GM18511 (cell line): ENCODE results near the gene KCNJ6.
"Not testable (repeated sequence)": the region's sequence is repeated elsewhere in the genome, so short reads cannot be mapped to it uniquely, and the experiment has no call there.

Experiments used
- ATAC-seq: cut with Tn5 transposase; IDR thresholded peaks from one replicate; pipeline ENCODE4 v1.9.1; 2021; ENCODE audit warnings: mild to moderate bottlenecking, moderate library complexity; ENCODE audit not compliant: unreplicated experiment

Gene KCNJ6

DNA sequence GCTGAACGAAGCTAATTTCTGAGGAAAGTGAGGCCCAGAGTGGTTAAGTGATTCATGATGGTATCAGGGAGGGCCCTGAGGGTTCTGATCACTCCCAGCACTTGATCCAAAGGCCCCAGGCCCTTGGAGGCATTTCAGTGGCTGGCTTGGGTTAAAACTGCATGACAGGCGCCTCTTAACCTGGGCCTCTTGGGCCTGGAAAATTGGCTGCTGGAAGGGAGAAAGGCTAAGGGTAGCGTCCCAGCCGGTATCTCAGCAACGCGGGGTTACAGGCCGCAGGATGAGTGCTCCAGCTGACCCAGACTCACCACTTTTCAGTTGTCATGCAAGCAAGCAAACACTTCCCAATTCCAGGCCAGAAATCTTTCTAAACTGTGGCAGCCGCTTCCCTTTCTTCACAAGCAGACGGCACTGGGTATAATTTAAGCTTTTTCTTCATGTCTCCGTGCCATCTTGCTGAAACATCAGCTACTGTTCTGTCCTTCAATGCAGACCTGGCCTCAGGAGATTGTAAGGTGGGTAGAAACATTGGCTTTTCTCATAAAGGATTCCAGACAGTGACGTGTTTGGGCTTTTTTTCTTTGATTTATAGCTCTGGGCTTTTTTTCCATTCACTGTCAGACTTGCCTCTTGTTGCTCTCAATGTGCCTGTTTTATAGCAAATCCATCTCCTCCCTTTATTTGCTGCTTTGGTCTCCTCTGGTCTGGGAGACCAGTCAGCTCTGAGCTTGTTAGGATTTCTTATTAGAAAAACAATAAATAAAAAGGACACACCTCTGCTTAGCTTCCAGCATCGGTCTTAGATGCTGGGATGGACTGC is 229.1 kb downstream of the KCNJ6 start:
- ATAC-seq = no peak

DNA sequence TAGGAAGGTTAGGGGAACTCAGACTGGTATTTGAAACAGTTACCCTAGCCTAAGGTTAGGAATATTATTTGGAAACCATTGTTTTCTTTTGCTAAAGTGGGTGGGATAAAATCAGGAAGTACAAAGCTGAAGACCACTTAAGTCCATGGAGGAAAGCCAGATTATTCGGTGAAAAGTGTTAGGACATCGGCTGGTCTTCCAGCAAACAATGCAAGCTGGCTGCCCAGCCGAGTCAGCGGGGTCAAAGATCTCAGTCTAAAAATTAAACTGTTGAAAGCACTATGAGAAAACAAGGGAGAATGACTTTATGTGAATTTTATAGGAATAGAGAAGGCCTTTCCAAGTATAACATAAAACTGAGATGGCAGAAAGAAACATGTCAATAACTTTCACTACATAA is 231.7 kb downstream of the KCNJ6 start:
- ATAC-seq = no peak

GRCh38 chr21:37684115-37684493 is 232.2 kb downstream of the KCNJ6 start:
- no peak for ATAC-seq

DNA sequence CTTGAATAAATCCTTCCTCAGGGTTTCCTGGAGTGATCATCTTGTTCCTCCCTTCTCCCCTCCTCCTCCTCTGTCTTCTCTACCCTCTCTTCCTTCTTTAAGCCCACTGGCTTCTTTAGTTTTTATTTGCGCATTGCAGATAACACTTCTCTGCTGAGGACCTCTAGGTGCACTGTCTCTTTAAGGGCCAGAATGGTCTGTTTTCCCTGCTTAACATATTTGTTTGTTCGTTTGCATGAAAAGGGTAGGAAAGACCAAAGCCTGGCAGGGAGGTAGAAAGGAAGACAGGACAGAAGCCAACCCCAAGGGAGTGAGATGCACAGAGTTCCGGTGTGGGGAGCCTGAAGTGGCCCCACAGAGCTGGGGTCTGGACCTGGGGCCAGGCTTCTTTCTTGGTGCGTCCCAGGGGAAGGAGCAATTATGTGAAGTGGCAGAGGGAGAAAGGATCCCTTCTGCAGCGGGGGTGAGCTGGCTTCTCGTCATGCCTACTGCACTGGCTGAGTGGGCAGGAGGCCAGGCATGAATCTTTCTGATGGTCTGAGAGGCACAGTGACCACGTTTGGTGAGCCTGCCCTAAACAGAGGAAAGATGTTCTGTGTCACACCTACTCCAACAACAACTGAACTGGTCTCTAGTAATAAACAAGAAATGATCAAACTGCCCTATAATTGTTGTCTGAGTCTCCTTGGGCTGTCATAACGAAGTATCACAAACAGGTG is 232.7 kb downstream of the KCNJ6 start:
- no peak for ATAC-seq

DNA sequence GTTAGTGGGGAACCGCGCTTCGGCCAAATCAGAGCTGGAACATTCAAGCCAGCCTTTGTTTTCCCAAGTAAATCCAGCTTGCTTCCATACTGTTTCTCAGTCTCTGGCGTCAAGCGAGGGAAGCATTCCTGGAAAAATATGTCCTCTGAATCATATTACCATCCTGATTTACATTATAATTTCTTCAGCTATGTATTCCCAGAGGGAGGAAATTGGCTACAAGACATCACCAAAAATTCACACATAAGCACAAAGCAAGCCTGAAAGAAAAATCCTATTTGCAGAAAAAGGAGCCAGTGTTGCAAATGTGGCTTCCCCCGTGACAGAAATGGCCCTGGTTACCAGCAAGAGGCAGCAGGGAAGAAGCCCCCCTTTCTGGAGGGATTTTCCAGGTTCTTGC is 233.3 kb downstream of the KCNJ6 start:
- ATAC-seq = no peak

- ATAC-seq = no peak
Measured at GRCh38 chr21:37677006-37677405, 239.3 kb downstream of the KCNJ6 start.

- no peak for ATAC-seq
Measured at GRCh38 chr21:37675202-37675801, 241.0 kb downstream of the KCNJ6 start.

GRCh38 chr21:37673801-37674575 is 242.3 kb downstream of the KCNJ6 start:
- no peak for ATAC-seq

GRCh38 chr21:37671381-37671780 is 244.9 kb downstream of the KCNJ6 start:
- no peak for ATAC-seq

DNA sequence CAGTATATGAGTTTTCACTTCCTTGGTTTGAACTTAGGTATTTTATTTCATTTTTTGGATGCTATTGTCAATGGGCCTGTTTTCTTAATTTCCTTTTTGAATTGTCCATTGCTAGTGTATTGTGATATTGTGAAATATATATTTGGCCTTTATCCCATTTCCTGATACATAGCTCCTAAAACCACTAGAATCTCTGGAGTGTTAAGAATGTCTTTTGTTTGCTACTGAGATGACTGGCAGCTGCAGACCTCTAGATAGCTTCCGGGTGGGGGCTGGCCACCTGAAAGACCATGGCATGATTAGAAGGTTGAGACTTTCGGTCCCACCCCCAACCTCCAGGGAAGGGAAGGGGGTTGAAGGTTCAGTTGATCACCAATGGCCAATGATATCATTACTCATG is 245.4 kb downstream of the KCNJ6 start:
- no peak for ATAC-seq

- ATAC-seq = no peak
Measured at GRCh38 chr21:37669249-37669648, 247.0 kb downstream of the KCNJ6 start.

DNA sequence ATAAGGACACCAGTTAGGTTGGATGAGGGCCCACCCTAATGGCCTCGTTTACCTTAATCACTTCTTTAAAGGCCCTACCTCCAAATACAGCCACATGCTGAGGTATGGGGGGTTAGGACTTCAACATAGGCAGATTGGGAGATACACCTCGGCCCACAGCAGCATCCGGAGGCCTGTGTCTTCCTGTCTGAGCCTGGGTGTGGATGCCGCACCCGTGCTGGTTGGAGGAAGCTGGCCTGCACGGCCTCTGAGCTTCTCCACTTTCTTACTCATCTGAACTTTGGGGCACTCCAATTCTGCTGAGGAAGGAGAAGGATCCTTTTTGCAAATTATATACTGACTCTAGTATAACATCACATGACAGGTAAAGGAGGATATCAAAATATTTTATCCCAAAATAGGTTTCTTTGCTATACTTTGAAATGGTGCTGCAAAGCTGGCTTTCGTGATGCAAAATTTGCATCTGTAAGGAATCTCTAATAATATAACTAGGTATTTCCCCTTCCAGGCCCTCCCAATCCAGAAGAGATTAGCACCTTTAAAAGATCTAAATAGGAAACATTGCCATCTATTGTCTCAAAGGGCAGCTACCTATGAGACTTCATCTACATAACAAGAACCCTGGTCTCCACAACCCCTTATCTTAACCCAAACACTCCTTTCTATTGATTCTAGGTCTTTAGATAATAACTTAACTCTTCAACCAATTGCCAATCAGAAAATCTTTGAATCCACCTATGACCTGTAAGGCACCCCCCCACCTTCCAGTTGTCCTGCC is 247.6 kb downstream of the KCNJ6 start:
- ATAC-seq = no peak

- no peak for ATAC-seq
Measured at GRCh38 chr21:37667380-37667779, 248.9 kb downstream of the KCNJ6 start.

DNA sequence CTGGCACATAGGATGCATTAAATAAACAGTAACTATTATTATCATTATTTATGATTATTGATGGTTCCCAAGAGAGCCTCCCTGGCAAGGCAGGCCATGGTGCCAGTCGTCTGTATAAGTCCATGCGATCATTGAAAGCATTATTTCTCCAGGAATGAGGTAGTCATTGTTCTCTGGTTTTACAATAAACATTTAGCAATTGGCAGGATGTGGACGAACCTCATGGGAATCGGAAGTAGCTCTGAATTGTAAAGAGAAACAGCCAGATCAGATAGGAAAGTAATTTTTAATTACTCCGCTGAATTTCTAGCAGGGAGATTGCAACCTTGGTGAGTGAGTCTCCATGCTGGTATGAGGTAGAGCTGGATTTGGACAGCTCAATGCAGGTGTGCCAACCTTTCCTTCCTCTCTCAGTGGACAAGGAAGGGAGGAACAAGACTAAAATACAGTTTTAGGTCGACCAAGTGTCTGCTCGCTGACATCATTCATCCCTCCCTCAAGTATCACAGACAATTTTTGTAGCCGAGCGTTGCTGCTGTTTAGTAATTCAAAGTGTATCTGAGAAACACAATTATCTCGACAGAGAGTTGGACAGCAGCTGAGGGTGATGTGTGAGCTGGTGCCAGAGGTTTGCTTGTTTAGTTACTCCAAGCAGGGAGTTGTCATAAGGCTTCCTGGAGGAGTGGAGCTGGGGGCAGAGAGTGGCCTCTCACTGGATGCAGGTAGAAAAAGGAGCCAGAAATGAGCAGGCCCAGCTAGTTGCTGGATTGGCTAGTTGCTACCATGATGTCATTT is 250.8 kb downstream of the KCNJ6 start:
- ATAC-seq = no peak

- ATAC-seq = not testable (repeated sequence)
Measured at GRCh38 chr21:37662227-37662626, 254.0 kb downstream of the KCNJ6 start.

GRCh38 chr21:37660709-37661108 is 255.5 kb downstream of the KCNJ6 start:
- ATAC-seq = no peak

GRCh38 chr21:37659874-37660273 is 256.4 kb downstream of the KCNJ6 start:
- no peak for ATAC-seq

- ATAC-seq = no peak
Measured at GRCh38 chr21:37658817-37659458, 257.3 kb downstream of the KCNJ6 start.

GRCh38 chr21:37658121-37658816 is 258.0 kb downstream of the KCNJ6 start:
- no peak for ATAC-seq
